CD4-positive, alpha-beta T cell treated with Interleukin-4 for 1 hour (primary cell): ENCODE data around the gene MALT1.
A peak's percentile ranks its signal among the peaks of the same experiment; 100 is the strongest.
"Not testable (repeated sequence)": the region's sequence is repeated elsewhere in the genome, so short reads cannot be mapped to it uniquely, and the experiment has no call there.

Source experiments
- DNase-seq, 2 donors: peaks; one replicate each; pipeline ENCODE4 v3.0.0-alpha.2; 2020 to 2022

The MALT1 gene

DNA sequence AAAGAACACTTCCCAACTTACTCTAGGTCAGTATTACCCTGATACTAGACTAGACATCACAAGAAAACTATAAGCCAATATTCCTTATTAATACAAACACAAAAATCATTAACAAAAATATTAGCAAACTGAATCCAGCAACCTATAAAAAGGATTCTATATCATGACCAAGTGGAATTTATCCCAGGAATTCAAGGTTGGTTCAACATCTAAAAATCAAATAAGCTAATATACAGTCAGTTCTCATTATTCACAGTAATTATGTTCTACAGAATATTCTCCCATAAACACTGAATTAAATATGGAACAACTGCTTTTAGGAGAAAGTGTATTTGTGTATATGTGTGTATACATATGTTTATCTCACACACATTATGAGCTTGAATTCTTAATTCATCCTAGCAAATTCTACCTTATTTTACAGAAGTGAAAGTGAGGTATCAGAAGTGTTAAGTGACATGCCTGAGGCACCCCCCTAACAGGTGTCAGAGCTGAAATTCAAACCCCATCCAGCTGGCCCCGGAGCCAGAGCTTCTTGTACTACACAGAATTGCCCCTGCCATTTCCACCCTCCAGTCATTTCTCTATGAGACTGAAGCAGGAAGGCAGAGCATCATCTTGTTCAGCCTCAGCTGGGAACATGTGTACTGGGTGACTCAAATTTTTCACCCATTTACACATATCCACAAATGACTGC, 77.8 kb downstream of the MALT1 start:
- DNase-seq = no peak

- no peak for DNase-seq
These were observed 82.7 kb downstream of the MALT1 start for GRCh38 chr18:58753976-58754375.

DNA sequence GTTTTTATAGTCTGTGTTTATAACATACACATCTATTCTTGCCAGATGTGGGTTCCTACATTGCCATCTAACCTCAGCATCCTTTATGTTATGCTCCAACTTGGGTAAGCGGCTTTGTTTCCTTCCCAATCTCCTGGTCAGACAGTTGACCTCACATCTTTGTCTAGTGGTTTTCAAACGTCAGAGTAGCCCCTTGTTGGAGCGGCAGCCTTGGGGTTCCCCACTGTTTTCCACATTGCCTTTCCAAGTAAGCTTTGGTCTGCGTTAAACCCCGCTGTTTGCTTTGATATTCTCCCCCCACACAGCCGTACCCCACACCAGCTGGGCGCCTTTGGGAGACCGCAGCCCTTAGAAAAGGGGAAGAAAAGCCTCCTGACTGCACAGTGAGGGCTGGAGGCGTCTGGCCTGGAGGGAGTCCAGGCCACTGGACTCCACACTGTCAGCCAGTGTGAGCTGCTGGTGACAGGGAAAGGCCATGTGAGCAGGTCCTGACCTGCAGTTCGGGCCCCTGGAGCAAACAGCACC, 83.3 kb downstream of the MALT1 start:
- peak in 1 of 2 donors; percentile 39 for DNase-seq

GRCh38 chr18:58755304-58756010, 84.2 kb downstream of the MALT1 start:
- no peak for DNase-seq

- no peak for DNase-seq
These were observed 84.9 kb downstream of the MALT1 start for GRCh38 chr18:58756148-58756547.

GRCh38 chr18:58756596-58757240, 85.5 kb downstream of the MALT1 start:
- no peak for DNase-seq

- not testable (repeated sequence) for DNase-seq
These were observed 86.1 kb downstream of the MALT1 start for GRCh38 chr18:58757351-58757750.

GRCh38 chr18:58758046-58758445, 86.8 kb downstream of the MALT1 start:
- no peak for DNase-seq

GRCh38 chr18:58758606-58759005, 87.3 kb downstream of the MALT1 start:
- DNase-seq = no peak

GRCh38 chr18:58761241-58761969, 90.1 kb downstream of the MALT1 start:
- no peak for DNase-seq

DNA sequence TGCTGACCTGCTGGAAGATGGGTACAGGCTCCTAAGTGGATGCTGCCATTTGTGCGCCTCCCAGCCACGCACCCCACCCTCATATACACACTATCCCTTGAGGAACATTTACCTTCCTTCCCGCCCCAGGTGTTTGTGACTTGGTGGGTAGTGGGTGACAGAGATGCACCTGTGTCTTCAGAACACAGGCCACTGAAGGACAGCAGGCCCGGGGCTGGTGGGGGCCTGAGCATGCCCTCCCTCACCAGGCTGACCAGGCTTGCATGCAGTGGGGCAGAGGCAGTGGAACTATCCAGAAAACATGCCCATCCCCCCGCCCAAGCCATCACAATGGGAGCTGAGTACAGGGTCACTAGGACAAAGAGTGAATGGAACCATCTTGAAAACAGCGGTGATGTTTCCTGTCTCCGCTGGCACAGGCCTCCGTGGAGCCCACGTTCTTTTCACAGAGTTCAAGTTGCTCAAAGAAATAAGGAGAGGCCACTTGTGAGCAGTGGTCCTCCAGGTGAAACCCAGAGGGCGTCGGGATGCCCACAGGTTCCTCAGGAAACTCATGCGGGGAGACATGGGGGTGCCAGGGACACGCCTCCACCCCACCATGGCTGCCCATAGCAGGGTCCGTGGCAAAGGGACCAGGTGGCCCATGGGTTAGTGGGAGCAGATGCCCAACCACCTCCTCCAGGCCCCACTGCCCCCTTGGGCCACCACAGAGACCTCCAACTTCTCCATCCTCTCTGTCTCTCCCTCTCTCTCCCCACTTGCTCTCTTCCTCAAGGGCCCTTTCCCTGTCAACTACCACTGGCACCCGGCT, 90.9 kb downstream of the MALT1 start:
- DNase-seq = no peak

DNA sequence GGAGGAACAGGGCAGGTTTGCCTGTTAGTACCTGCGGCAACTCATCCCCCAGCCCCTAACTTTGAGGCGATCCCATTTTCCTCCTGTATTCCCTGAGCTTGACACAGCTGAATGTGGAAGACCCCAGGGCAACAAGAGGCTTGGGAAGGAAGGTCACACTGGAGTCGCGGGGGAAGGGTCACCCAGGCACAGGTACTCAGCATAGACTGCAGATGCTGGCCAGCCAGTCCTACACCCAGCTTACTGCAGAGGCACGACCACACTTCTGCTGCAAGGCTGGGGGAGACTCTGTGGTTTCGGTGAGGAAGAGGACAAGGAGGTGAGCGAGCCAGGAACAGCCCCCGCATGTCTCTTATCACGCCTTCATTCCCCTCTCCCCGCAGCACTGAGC, 91.5 kb downstream of the MALT1 start:
- DNase-seq = no peak

- no peak for DNase-seq
These were observed 94.9 kb downstream of the MALT1 start for GRCh38 chr18:58766164-58766563.

GRCh38 chr18:58766946-58767345, 95.7 kb downstream of the MALT1 start:
- DNase-seq = no peak

- DNase-seq = peak; percentile 56 to 68
These were observed 97.2 kb downstream of the MALT1 start for GRCh38 chr18:58768293-58768974.

DNA sequence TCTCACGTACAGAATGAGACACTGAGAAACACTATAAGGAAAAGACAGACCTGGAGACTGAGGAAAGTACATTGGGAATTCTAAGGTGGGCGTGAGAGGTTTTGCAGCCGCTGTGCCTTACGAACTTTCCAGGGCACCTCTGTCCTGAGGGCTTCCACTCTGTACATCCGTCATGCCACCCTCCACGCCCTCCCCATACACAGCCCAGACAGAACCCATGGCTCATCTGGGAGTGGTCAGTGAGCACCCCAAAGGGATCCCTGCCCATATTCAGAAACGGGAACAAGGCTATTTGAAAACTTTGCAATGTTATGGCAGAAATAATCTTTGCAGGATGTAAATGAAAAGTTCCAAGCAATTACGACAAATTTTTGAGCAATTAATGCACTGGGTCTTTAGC, 98.1 kb downstream of the MALT1 start:
- DNase-seq = no peak

DNA sequence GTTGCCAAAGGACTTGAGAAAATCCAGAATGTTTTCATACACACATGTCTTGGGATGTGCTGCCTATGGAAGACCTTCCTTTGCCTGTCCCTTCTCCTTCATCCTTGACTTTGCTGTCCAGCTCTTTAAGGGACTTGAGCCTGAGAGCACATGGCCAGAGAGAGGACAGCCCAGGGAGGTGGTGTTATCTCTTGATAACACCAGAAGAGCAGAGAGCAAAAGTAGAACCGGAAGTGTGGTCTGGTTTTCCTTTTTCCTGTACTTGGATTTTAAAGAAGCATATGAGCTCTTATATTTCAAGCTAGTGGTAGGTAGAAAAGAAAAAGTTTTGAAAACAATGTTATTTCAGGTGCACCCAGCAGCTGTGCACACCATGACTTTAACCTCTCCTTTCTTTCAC, 99.3 kb downstream of the MALT1 start:
- no peak for DNase-seq

DNA sequence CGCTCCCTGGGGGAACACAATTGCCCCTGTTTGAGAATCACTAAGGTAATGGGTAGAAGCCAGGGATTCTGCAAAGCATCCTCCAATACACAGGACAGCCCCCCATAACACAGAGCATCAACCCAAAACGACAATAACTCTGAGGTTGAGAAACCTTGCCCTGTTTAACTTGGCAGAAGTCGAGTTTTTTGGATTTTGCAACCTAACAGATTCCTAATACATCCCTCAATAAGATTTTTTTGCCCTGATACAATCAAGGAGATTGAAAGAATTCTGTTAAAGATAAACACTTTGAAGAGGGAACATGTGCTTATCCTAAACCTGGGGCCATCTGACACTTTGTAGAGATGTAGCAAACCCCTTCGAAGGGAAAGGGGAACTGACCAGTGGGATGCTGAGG, 100.9 kb downstream of the MALT1 start:
- no peak for DNase-seq

DNA sequence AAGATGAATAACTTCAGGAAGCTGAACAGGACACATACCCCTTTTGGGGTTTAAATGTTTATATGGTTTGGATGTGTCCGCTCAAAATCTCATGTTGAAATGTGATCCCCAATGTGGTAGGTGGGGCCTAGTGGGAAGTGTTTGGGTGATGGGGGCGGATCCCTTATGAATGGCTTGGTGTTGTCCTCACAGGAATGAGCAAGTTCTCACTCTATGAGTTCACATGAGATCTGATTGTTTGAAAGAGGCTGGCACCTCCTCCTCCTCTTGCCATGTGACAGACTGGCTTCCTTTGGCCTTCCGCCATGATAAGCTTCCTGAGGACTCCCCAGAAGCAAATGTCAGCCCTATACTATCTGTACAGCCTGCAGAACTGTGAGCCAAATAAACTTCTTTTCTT, 104.8 kb downstream of the MALT1 start:
- no peak for DNase-seq

GRCh38 chr18:58776541-58776940, 105.3 kb downstream of the MALT1 start:
- not testable (repeated sequence) for DNase-seq

GRCh38 chr18:58777471-58777870, 106.2 kb downstream of the MALT1 start:
- DNase-seq = no peak

GRCh38 chr18:58779529-58779928, 108.3 kb downstream of the MALT1 start:
- no peak for DNase-seq
